DMS53 treated with DMSO at 0.1 percent for 48 hours (cell line): ENCODE results near the gene PLCD4.

Experiments used
- DNase-seq: peaks from one replicate; lab custom pipeline; 2025; ENCODE audit not compliant: unreplicated experiment; lab: John Stamatoyannopoulos, UW

The PLCD4 gene

GRCh38 chr2:218618102-218618860, 10.6 kb downstream of the PLCD4 start:
- DNase-seq, result no peak

GRCh38 chr2:218621007-218621406, 13.3 kb downstream of the PLCD4 start:
- no peak for DNase-seq

GRCh38 chr2:218622606-218623365, 15.1 kb downstream of the PLCD4 start:
- DNase-seq, result no peak

- no peak for DNase-seq
Measured at GRCh38 chr2:218623366-218623705, 15.6 kb downstream of the PLCD4 start.

GRCh38 chr2:218626369-218626768, 18.7 kb downstream of the PLCD4 start:
- no peak for DNase-seq

- no peak for DNase-seq
Measured at GRCh38 chr2:218627939-218628338, 20.2 kb downstream of the PLCD4 start.

GRCh38 chr2:218631837-218632236, 24.1 kb downstream of the PLCD4 start:
- DNase-seq, result no peak

GRCh38 chr2:218635719-218636118, 28.0 kb downstream of the PLCD4 start:
- no peak for DNase-seq

GRCh38 chr2:218638372-218638771, 30.7 kb downstream of the PLCD4 start:
- no peak for DNase-seq

- DNase-seq, result no peak
Measured at GRCh38 chr2:218642121-218642656, 34.5 kb downstream of the PLCD4 start.

GRCh38 chr2:218642786-218643185, 35.1 kb downstream of the PLCD4 start:
- DNase-seq, result no peak

GRCh38 chr2:218643751-218644310, 36.1 kb downstream of the PLCD4 start:
- DNase-seq, result no peak

- DNase-seq, result no peak
Measured at GRCh38 chr2:218644721-218645120, 37.0 kb downstream of the PLCD4 start.

GRCh38 chr2:218645126-218645525, 37.4 kb downstream of the PLCD4 start:
- no peak for DNase-seq

- DNase-seq, result peak; percentile 23
Measured at GRCh38 chr2:218648088-218648786, 40.5 kb downstream of the PLCD4 start.

- DNase-seq, result no peak
Measured at GRCh38 chr2:218648787-218649100, 41.0 kb downstream of the PLCD4 start.

- no peak for DNase-seq
Measured at GRCh38 chr2:218655751-218656150, 48.1 kb downstream of the PLCD4 start.

GRCh38 chr2:218658671-218659257, 51.1 kb downstream of the PLCD4 start:
- DNase-seq, result peak; percentile 11

- peak; percentile 57 for DNase-seq
Measured at GRCh38 chr2:218659258-218659987, 51.7 kb downstream of the PLCD4 start, which contains the start of the genes BCS1L and ZNF142. BCS1L (plus strand) TSS chr2:218659683; CDS start chr2:218660988, 1,305 bp downstream. ZNF142 (minus strand) TSS chr2:218659623; CDS start chr2:218656429, 3,194 bp downstream.

GRCh38 chr2:218659988-218660358, 52.3 kb downstream of the PLCD4 start:
- no peak for DNase-seq
